HG02973 (cell line): ENCODE results near the gene PSME3IP1.

Source experiments
- ATAC-seq: cut with Tn5 transposase; IDR thresholded peaks from one replicate; pipeline ENCODE4 v1.9.1; 2021; ENCODE audit warnings: moderate library complexity; ENCODE audit not compliant: unreplicated experiment

PSME3IP1 gene

GRCh38 chr16:57146040-57146647 lies 39.7 kb downstream of the PSME3IP1 start:
- no peak for ATAC-seq

GRCh38 chr16:57145046-57146021 lies 40.5 kb downstream of the PSME3IP1 start:
- no peak for ATAC-seq

GRCh38 chr16:57144027-57144426 lies 41.8 kb downstream of the PSME3IP1 start:
- no peak for ATAC-seq

- ATAC-seq: no peak
These were observed 42.5 kb downstream of the PSME3IP1 start for GRCh38 chr16:57143149-57143921.

GRCh38 chr16:57141822-57142631 lies 43.8 kb downstream of the PSME3IP1 start:
- ATAC-seq: no peak

- ATAC-seq: no peak
These were observed 44.7 kb downstream of the PSME3IP1 start for GRCh38 chr16:57140931-57141668.

- no peak for ATAC-seq
These were observed 47.4 kb downstream of the PSME3IP1 start for GRCh38 chr16:57138281-57138935.

GRCh38 chr16:57137566-57138273 lies 48.1 kb downstream of the PSME3IP1 start:
- ATAC-seq: no peak

GRCh38 chr16:57137043-57137442 lies 48.8 kb downstream of the PSME3IP1 start:
- no peak for ATAC-seq

GRCh38 chr16:57134982-57135381 lies 50.9 kb downstream of the PSME3IP1 start:
- ATAC-seq: no peak

- ATAC-seq: no peak
These were observed 52.0 kb downstream of the PSME3IP1 start for GRCh38 chr16:57133886-57134285.

GRCh38 chr16:57133031-57133430 lies 52.8 kb downstream of the PSME3IP1 start:
- no peak for ATAC-seq

GRCh38 chr16:57132470-57132869 lies 53.4 kb downstream of the PSME3IP1 start:
- no peak for ATAC-seq

- ATAC-seq: no peak
These were observed 54.4 kb downstream of the PSME3IP1 start for GRCh38 chr16:57131351-57131970.

- no peak for ATAC-seq
These were observed 54.9 kb downstream of the PSME3IP1 start for GRCh38 chr16:57130950-57131321.

GRCh38 chr16:57128771-57129389 lies 57.0 kb downstream of the PSME3IP1 start:
- no peak for ATAC-seq

GRCh38 chr16:57127836-57128235 lies 58.0 kb downstream of the PSME3IP1 start:
- ATAC-seq: no peak
